RWPE2 (cell line): ENCODE data around the gene HLA-G.
"Not testable (repeated sequence)": the region's sequence is repeated elsewhere in the genome, so short reads cannot be mapped to it uniquely, and the experiment has no call there.

Experiments
- ATAC-seq: fragments of 200-7000 bp; cut with Tn5 transposase; 3 replicates; pipeline ENCODE4 v1.9.1; 2021; ENCODE audit warnings: low read depth
- DNase-seq: peaks from one replicate; pipeline ENCODE4 v3.0.0-alpha.2; 2020; ENCODE audit warnings: low spot score
- H3K27ac ChIP-seq: fragments of 450-650 bp; 2 replicates; pipeline ENCODE4 v1.5.1; 2017; ENCODE audit warnings: mild to moderate bottlenecking; ENCODE audit not compliant: poor library complexity, severe bottlenecking
- H3K27me3 ChIP-seq: fragments of 250-450 bp; sonication (Bioruptor Pico); 2 replicates; pipeline ENCODE4 v1.5.1; 2021; ENCODE audit warnings: mild to moderate bottlenecking, moderate library complexity; ENCODE audit not compliant: insufficient read depth, poor library complexity, severe bottlenecking
- H3K36me3 ChIP-seq: fragments of 250-450 bp; sonication (Bioruptor Pico); 2 replicates; pipeline ENCODE4 v1.5.1; 2020; ENCODE audit warnings: low read depth, mild to moderate bottlenecking, moderate library complexity
- H3K4me1 ChIP-seq: fragments of 250-450 bp; sonication (Bioruptor Pico); 2 replicates; pipeline ENCODE4 v1.5.1; 2021; ENCODE audit warnings: mild to moderate bottlenecking, moderate library complexity; ENCODE audit not compliant: insufficient read depth, poor library complexity, severe bottlenecking
- H3K4me3 ChIP-seq: fragments of 250-450 bp; sonication (Bioruptor Pico); 2 replicates; pipeline ENCODE4 v1.5.1; 2021; ENCODE audit warnings: mild to moderate bottlenecking, moderate library complexity; ENCODE audit not compliant: severe bottlenecking
- H3K9me3 ChIP-seq: fragments of 250-450 bp; sonication (Bioruptor Pico); 2 replicates; pipeline ENCODE4 v1.5.1; 2021; ENCODE audit warnings: mild to moderate bottlenecking, moderate library complexity; ENCODE audit not compliant: severe bottlenecking
- TF ChIP-seq, protein P1 (sequence below): fragments of 450-650 bp; IDR thresholded peaks from one replicate; pipeline ENCODE4 v1.5.1; 2017; ENCODE audit warnings: mild to moderate bottlenecking, moderate library complexity; ENCODE audit not compliant: poor library complexity, severe bottlenecking

Gene HLA-G

GRCh38 chr6:29875257-29875656 lies 47.6 kb downstream of the HLA-G start:
- DNase-seq: no peak
- Histone ChIP-seq H3K27me3 (no peaks in the 10 kb centered on the region), H3K4me3 (no peak overlapping the region), H3K9me3 (no peaks in the 10 kb centered on the region), H3K27ac (no peak overlapping the region), H3K4me1 (no peaks in the 10 kb centered on the region), H3K36me3 (no peaks in the 10 kb centered on the region)
- ATAC-seq: no peak
- TF ChIP-seq, protein P1, sequence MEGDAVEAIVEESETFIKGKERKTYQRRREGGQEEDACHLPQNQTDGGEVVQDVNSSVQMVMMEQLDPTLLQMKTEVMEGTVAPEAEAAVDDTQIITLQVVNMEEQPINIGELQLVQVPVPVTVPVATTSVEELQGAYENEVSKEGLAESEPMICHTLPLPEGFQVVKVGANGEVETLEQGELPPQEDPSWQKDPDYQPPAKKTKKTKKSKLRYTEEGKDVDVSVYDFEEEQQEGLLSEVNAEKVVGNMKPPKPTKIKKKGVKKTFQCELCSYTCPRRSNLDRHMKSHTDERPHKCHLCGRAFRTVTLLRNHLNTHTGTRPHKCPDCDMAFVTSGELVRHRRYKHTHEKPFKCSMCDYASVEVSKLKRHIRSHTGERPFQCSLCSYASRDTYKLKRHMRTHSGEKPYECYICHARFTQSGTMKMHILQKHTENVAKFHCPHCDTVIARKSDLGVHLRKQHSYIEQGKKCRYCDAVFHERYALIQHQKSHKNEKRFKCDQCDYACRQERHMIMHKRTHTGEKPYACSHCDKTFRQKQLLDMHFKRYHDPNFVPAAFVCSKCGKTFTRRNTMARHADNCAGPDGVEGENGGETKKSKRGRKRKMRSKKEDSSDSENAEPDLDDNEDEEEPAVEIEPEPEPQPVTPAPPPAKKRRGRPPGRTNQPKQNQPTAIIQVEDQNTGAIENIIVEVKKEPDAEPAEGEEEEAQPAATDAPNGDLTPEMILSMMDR: no peak

DNA sequence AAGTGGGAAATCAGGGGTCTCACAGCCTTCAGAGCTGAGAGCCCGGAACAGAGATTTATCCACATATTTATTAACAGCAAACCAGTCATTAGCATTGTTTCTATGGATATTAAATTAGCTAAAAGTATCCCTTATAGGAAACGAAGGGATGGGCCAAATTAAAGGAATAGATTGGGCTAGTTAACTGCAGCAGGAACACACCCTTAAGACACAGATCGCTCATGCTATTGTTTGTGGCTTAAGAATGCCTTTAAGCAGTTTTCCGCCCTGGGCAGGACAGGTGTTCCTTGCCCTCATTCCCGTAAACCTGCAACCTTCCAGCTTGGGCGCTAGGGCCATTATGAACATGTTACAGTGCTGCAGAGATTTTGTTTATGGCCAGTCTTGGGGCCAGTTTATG lies 48.1 kb downstream of the HLA-G start:
- not testable (repeated sequence) for H3K4me3 ChIP-seq, H3K4me1 ChIP-seq, H3K27ac ChIP-seq, H3K36me3 ChIP-seq, H3K9me3 ChIP-seq, DNase-seq, H3K27me3 ChIP-seq, ATAC-seq
